NCI-H69 (cell line): Measurements from ENCODE around the gene SPCS1.
"Not testable (repeated sequence)": the region's sequence is repeated elsewhere in the genome, so short reads cannot be mapped to it uniquely, and the experiment has no call there.

Experiments used
- DNase-seq: peaks from one replicate; lab custom pipeline; 2025; lab: John Stamatoyannopoulos, UW

The SPCS1 gene

GRCh38 chr3:52695798-52696671 is 9.9 kb upstream of the SPCS1 start:
- no peak for DNase-seq

GRCh38 chr3:52696830-52697631 is 8.9 kb upstream of the SPCS1 start:
- DNase-seq, result no peak

GRCh38 chr3:52697632-52697965 is 8.3 kb upstream of the SPCS1 start:
- no peak for DNase-seq

- no peak for DNase-seq
Observed at GRCh38 chr3:52703341-52703740, 2.6 kb upstream of the SPCS1 start.

- peak; percentile 43 for DNase-seq
Observed at GRCh38 chr3:52704611-52705437, 1.1 kb upstream of the SPCS1 start.

GRCh38 chr3:52705438-52705687 is 543 bp upstream of the SPCS1 start:
- no peak for DNase-seq

- no peak for DNase-seq
Observed at GRCh38 chr3:52707585-52707984, 1.7 kb downstream of the SPCS1 start.

- no peak for DNase-seq
Observed at GRCh38 chr3:52710512-52710911, 4.6 kb downstream of the SPCS1 start.

- DNase-seq, result no peak
Observed at GRCh38 chr3:52712291-52713212, 6.6 kb downstream of the SPCS1 start.

- DNase-seq, result peak; percentile 81
Observed at GRCh38 chr3:52714335-52715302, 8.7 kb downstream of the SPCS1 start.

- DNase-seq, result no peak
Observed at GRCh38 chr3:52715714-52716305, 9.9 kb downstream of the SPCS1 start.

- no peak for DNase-seq
Observed at GRCh38 chr3:52719618-52720017, 13.7 kb downstream of the SPCS1 start.

- no peak for DNase-seq
Observed at GRCh38 chr3:52721002-52721729, 15.3 kb downstream of the SPCS1 start.

- DNase-seq, result no peak
Observed at GRCh38 chr3:52721730-52722008, 15.8 kb downstream of the SPCS1 start.

- no peak for DNase-seq
Observed at GRCh38 chr3:52722491-52722890, 16.6 kb downstream of the SPCS1 start.

- no peak for DNase-seq
Observed at GRCh38 chr3:52723935-52724334, 18.0 kb downstream of the SPCS1 start.

- no peak for DNase-seq
Observed at GRCh38 chr3:52724511-52724910, 18.6 kb downstream of the SPCS1 start.

GRCh38 chr3:52728753-52729152 is 22.8 kb downstream of the SPCS1 start:
- not testable (repeated sequence) for DNase-seq

- no peak for DNase-seq
Observed at GRCh38 chr3:52730681-52731080, 24.8 kb downstream of the SPCS1 start.

GRCh38 chr3:52731590-52731989 is 25.7 kb downstream of the SPCS1 start:
- DNase-seq, result no peak
